ENCODE measurements around the gene ZSWIM1. TPM values are rescaled to one million over a fixed set of nuclear protein-coding genes. Genes with fewer than 3 reads are reported as not detected.

ZSWIM1 gene
- total and polyA plus RNA-seq, 2 of the 4 experiments (the other 2 are of a cell fraction): 4.2 to 10.0 TPM

GRCh38 chr20:45909817-45910669, 29.0 kb downstream of the ZSWIM1 start:
- Histone ChIP-seq H3K27me3 (ENCODE audit: control insufficient read depth, insufficient read depth, low read length) (no peaks in the 10 kb centered on the region), H3K9me1 (ENCODE audit: insufficient read depth, low read length) (peaks cover 27% of the 10 kb centered on the region), H3K79me1 (ENCODE audit: low read depth in 1 of 2, low read length in 2 of 2) (peaks cover 5 to 26% of the 10 kb centered on the region in 2 experiments; a peak in 3 of 4 replicates), H3K36me3 (ENCODE audit: control insufficient read depth, insufficient read depth, low read length) (peaks cover 25% of the 10 kb centered on the region; the same call in 1 of the 2 replicates), H3K9ac (ENCODE audit: low read depth, low read length) (no peak overlapping the region), H3K27ac (ENCODE audit: insufficient read depth, low read length) (no peak overlapping the region), H2BK15ac (ENCODE audit: low read depth, low read length) (no peak overlapping the region), H3K14ac (replicated peaks; ENCODE audit: low read depth, low read length) (no peak overlapping the region), H3K4ac (ENCODE audit: low read depth, low read length) (peak overlapping the region; percentile 4; the same call in 1 of the 2 replicates), H2BK20ac (ENCODE audit: low read depth, low read length) (0 out of 2 replicates have a peak overlapping the region, but pooled peaks have one; percentile 38), H3K4me3 (ENCODE audit: insufficient read depth, low read depth, low read length) (no peak overlapping the region), H4K91ac (ENCODE audit: insufficient read depth, low read depth, low read length) (peak overlapping the region; percentile 24; the same call in 1 of the 2 replicates), H3K56ac (ENCODE audit: extremely low read depth, insufficient read depth, low read length) (no peak overlapping the region), H2AK9ac (replicated peaks; ENCODE audit: low read depth, low read length, poor library complexity) (peak overlapping the region; percentile 22), H3K4me1 (ENCODE audit: control insufficient read depth, insufficient read depth, low read length) (peaks cover 16% of the 10 kb centered on the region), H3K9me3 (ENCODE audit: control insufficient read depth, insufficient read depth, low read length) (no peaks in the 10 kb centered on the region), H3K4me2 (ENCODE audit: low read depth, low read length) (no peak overlapping the region), H2BK5ac (ENCODE audit: low read depth, low read length, poor library complexity, severe bottlenecking) (no peak overlapping the region), H2AK5ac (ENCODE audit: low read depth, low read length) (peak overlapping the region; percentile 33), H3K23ac (ENCODE audit: low read depth, low read length) (no peak overlapping the region), H4K5ac (ENCODE audit: low read depth, low read length) (no peak overlapping the region), H4K8ac (ENCODE audit: low read depth in 2 of 2, low read length in 2 of 2) (peak overlapping the region; percentile 55 to 85; a peak in 3 of 4 replicates), H2AFZ (replicated peaks; ENCODE audit: low read length, poor library complexity) (peak overlapping the region; percentile 80), H2BK120ac (ENCODE audit: low read depth, low read length) (no peak overlapping the region), H3K18ac (ENCODE audit: low read depth, low read length) (no peak overlapping the region), H4K20me1 (ENCODE audit: insufficient read depth, low read length) (peaks cover 5% of the 10 kb centered on the region; the same call in 1 of the 2 replicates)
- DNase-seq (no peak), ATAC-seq (ENCODE audit: low read depth) (no peak)
- no peak for TF ChIP-seq MXI1 (IDR thresholded peaks at IDR 0.05; ENCODE audit: borderline replicate concordance, low read depth, low read length)
- no peak for TF ChIP-seq RFX5 (IDR thresholded peaks at IDR 0.05; ENCODE audit: low read depth, low read length)
- TF ChIP-seq CTCF (conservative IDR thresholded peaks at IDR 0.05; ENCODE audit: low read depth, low read length): no peak
- TF ChIP-seq NFE2L2 (IDR thresholded peaks at IDR 0.05; ENCODE audit: low read depth, low read length): no peak
- TF ChIP-seq USF2 (IDR thresholded peaks at IDR 0.05; ENCODE audit: low read depth, low read length): no peak
- TF ChIP-seq RCOR1 (IDR thresholded peaks at IDR 0.05; ENCODE audit: insufficient replicate concordance, low read length): no peak
- TF ChIP-seq MAZ (IDR thresholded peaks at IDR 0.05; ENCODE audit: borderline replicate concordance, low read depth, low read length): no peak
- no peak for TF ChIP-seq POLR2A (IDR thresholded peaks at IDR 0.05; ENCODE audit: low read depth, low read length)
- no peak for TF ChIP-seq MAFK (IDR thresholded peaks at IDR 0.05; ENCODE audit: low read depth, low read length)
- TF ChIP-seq FOS (IDR thresholded peaks at IDR 0.05; ENCODE audit: low read depth, low read length): no peak
- no peak for TF ChIP-seq ELK1 (IDR thresholded peaks at IDR 0.05; ENCODE audit: borderline replicate concordance, low read depth, low read length)
- no peak for TF ChIP-seq CHD1 (IDR thresholded peaks at IDR 0.05; ENCODE audit: low read depth, low read length)
- in situ Hi-C loops (cut with MboI; ENCODE audit: low sequenced_read_pairs): loop anchor here (25.0 kb wide), 1 partner anchor 573 kb away; the partner anchor contains the start of gene SDC4
- ChIA-PET CTCF (interaction anchor here (1.3 kb wide), 1 partner anchor 20 kb away, joined by 8 read pairs; no protein-coding TSS in a partner anchor), POLR2A (ENCODE audit: unreplicated experiment) (interaction anchor here (0.6 kb wide), 1 partner anchor 25 kb away, joined by 8 read pairs; no protein-coding TSS in a partner anchor)
- no TSS peak for BruUV-seq (replicated peaks)
- intact Hi-C loops (cut with micrococcal nuclease): loop anchor here (1.0 kb wide), 1 partner anchor 25 kb away; no protein-coding TSS in a partner anchor
- dilution Hi-C loops (cut with HindIII; ENCODE audit: low sequenced_read_pairs, unreplicated experiment): no loop called here
- WGBS, 2 experiments (ENCODE audit: extremely low coverage in 2 of 2, insufficient read length in 1 of 2): 91% methylated on average over 9 of the region's 22 CpGs; no CpG with 5 or more reads in 1 of the 2 experiments
